ENCODE results near the gene THEM4. TPM values are rescaled to one million over a fixed set of nuclear protein-coding genes. Genes with fewer than 3 reads are reported as not detected.
"Not testable (repeated sequence)": the region's sequence is repeated elsewhere in the genome, so short reads cannot be mapped to it uniquely, and the experiment has no call there.

Gene THEM4
- total RNA-seq, 2 donors from 2014 or later, result 11.9 to 30.3 TPM

GRCh38 chr1:151858030-151858746, 51.1 kb downstream of the THEM4 start:
- Histone ChIP-seq H3K27ac (no peak overlapping the region), H3K36me3 (replicated peaks in 1 of 2; ENCODE audit: insufficient read depth in 1 of 2, low read depth in 2 of 2) (no peaks in the 10 kb centered on the region), H3K4me1 (no peaks in the 10 kb centered on the region), H3K9me3 (no peaks in the 10 kb centered on the region), H3K4me3 (no peak overlapping the region), H3K27me3 (no peaks in the 10 kb centered on the region)
- TF ChIP-seq POLR2A (IDR thresholded peaks at IDR 0.05) (no peak), CTCF (IDR thresholded peaks at IDR 0.05) (no peak)
- intact Hi-C loops (cut with DNase I), result no loop called here
- ATAC-seq, result no peak
- WGBS, 2 donors, result 64 to 71% methylated on average over 3 of the region's 3 CpGs
- no peak for DNase-seq

GRCh38 chr1:151855933-151856332, 53.4 kb downstream of the THEM4 start:
- Histone ChIP-seq H3K4me1 (no peaks in the 10 kb centered on the region), H3K27ac (no peak overlapping the region), H3K27me3 (no peaks in the 10 kb centered on the region), H3K9me3 (no peaks in the 10 kb centered on the region), H3K36me3 (replicated peaks in 1 of 2; ENCODE audit: insufficient read depth in 1 of 2, low read depth in 2 of 2) (no peaks in the 10 kb centered on the region), H3K4me3 (no peak overlapping the region)
- DNase-seq, result no peak
- intact Hi-C loops (cut with DNase I), result no loop called here
- no peak for ATAC-seq
- TF ChIP-seq POLR2A (IDR thresholded peaks at IDR 0.05), result no peak
- no peak for TF ChIP-seq CTCF (IDR thresholded peaks at IDR 0.05)
- 69 to 72% methylated on average over 4 of the region's 4 CpGs for WGBS, 2 donors

GRCh38 chr1:151855516-151855915, 53.8 kb downstream of the THEM4 start:
- ATAC-seq; DNase-seq; intact Hi-C loops (cut with DNase I); H3K9me3 ChIP-seq; H3K27ac ChIP-seq; H3K4me1 ChIP-seq; H3K4me3 ChIP-seq; H3K27me3 ChIP-seq; H3K36me3 ChIP-seq (replicated peaks in 1 of 2; ENCODE audit: insufficient read depth in 1 of 2, low read depth in 2 of 2): not testable (repeated sequence)
- 70 to 83% methylated on average over 8 of the region's 8 CpGs for WGBS, 2 donors

- Histone ChIP-seq H3K9me3 (no peaks in the 10 kb centered on the region), H3K36me3 (replicated peaks in 1 of 2; ENCODE audit: insufficient read depth in 1 of 2, low read depth in 2 of 2) (no peaks in the 10 kb centered on the region), H3K4me3 (no peak overlapping the region), H3K4me1 (no peaks in the 10 kb centered on the region), H3K27ac (no peak overlapping the region), H3K27me3 (no peaks in the 10 kb centered on the region)
- ATAC-seq (no peak), DNase-seq (no peak)
- 79% methylated on average over 7 of the region's 7 CpGs for WGBS, 2 donors
- intact Hi-C loops (cut with DNase I), result no loop called here
- TF ChIP-seq POLR2A (IDR thresholded peaks at IDR 0.05) (no peak), CTCF (IDR thresholded peaks at IDR 0.05) (no peak)
Observed at GRCh38 chr1:151854658-151855057, 54.7 kb downstream of the THEM4 start.

GRCh38 chr1:151853411-151853943, 55.8 kb downstream of the THEM4 start, which contains the start of gene THEM5:
TSS of gene THEM5 (minus strand) at chr1:151853712. CDS start at chr1:151853565, 147 bp downstream.
- TF ChIP-seq POLR2A (IDR thresholded peaks at IDR 0.05) (no peak), CTCF (IDR thresholded peaks at IDR 0.05) (no peak)
- 69 to 72% methylated on average over 4 to 5 of the region's 5 CpGs for WGBS, 2 donors
- no peaks in the 10 kb centered on the region for H3K4me1 ChIP-seq
- no peak within 1 kb of the TSS for H3K4me3 ChIP-seq
- no peaks in the 10 kb centered on the region for H3K9me3 ChIP-seq
- intact Hi-C loops (cut with DNase I), result no loop called here
- ATAC-seq, result no peak
- no peak within 1 kb of the TSS for H3K27ac ChIP-seq
- no peaks in the 10 kb centered on the region for H3K36me3 ChIP-seq (replicated peaks in 1 of 2; ENCODE audit: insufficient read depth in 1 of 2, low read depth in 2 of 2)
- DNase-seq, result no peak
- H3K27me3 ChIP-seq, result no peaks in the 10 kb centered on the region

Measured in body of pancreas (tissue), 4 donors.